Measurements from ENCODE around the gene DCPS.
"Not testable (repeated sequence)": the region's sequence is repeated elsewhere in the genome, so short reads cannot be mapped to it uniquely, and the experiment has no call there.

Gene DCPS

GRCh38 chr11:126290887-126291286, 13.0 kb upstream of the DCPS start:
- no peak for DNase-seq

DNA sequence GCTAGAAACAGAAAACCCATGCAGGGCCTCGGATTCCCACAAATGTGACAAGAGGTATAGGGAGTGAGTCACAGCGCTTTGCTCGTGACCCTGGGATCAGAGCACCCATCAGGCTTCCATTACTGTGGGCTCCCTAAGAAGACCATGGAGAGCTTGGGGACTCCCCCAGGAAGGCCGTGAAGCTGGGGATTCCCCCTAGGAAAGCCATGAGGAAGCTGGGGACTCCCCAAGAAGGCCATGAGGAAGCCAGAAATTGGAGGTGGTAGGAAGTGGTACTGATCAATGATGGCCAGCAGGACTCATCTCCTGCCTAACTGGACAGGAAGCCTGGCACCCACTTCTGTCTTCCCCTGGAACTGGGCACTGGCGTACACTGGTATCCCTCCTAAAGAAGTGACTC, 10.1 kb upstream of the DCPS start:
- peak in 1 of 2 donors; percentile 45 for DNase-seq

DNA sequence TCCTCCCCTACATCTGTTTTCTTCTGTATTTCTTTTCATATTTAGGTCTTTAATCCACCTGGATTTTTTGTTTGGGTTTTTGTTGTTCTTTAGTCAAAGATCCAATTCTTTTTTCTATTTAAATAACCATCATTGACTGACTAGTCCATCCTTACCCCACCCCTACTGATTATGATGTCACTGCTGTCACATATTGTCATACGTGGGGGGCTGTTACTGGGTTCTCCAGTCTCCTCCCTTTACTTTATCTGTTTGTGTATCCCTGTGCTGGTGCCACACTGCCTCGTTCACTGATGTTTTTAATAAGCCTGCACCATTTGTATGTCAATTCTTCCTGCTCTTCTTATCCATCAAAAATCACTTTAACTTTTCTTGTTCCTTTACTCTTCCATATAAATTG, 6.9 kb upstream of the DCPS start:
- no peak for DNase-seq

DNA sequence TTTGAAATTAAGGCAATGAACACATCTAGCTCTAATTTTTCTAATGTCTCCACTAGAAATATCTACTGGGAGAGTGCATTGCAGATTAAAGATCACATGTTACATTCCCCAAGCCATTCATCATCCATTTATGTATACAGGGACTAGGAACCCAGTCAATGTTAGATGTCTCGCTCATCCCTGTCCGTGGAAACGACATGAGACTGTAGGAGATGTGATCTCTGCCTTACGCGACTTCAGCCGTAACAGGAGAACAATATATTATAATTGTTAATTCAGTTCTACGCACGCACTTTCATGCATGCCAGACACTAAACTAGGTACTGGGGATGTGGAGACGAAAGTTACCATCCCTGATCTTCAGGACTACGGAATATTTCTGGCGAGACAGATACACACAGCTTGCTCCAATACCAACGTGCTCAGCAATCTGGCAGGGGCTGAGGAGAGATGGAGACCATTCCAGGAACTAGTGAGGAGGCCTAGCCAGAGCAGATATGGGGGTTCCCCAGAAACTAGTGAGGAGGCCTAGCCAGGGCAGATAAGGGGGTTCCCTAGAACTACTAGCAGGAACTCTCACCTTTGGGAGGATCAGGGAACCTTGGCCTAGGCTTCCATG, 706 bp downstream of the DCPS start:
- DNase-seq, result no peak

- no peak for DNase-seq
These were observed 1.8 kb downstream of the DCPS start for GRCh38 chr11:126305699-126306098.

- DNase-seq, result peak; percentile 34 to 38
These were observed 3.8 kb downstream of the DCPS start for GRCh38 chr11:126307706-126308105.

- no peak for DNase-seq
These were observed 4.4 kb downstream of the DCPS start for GRCh38 chr11:126308271-126308671.

GRCh38 chr11:126308771-126309170, 4.9 kb downstream of the DCPS start:
- DNase-seq, result not testable (repeated sequence)

DNA sequence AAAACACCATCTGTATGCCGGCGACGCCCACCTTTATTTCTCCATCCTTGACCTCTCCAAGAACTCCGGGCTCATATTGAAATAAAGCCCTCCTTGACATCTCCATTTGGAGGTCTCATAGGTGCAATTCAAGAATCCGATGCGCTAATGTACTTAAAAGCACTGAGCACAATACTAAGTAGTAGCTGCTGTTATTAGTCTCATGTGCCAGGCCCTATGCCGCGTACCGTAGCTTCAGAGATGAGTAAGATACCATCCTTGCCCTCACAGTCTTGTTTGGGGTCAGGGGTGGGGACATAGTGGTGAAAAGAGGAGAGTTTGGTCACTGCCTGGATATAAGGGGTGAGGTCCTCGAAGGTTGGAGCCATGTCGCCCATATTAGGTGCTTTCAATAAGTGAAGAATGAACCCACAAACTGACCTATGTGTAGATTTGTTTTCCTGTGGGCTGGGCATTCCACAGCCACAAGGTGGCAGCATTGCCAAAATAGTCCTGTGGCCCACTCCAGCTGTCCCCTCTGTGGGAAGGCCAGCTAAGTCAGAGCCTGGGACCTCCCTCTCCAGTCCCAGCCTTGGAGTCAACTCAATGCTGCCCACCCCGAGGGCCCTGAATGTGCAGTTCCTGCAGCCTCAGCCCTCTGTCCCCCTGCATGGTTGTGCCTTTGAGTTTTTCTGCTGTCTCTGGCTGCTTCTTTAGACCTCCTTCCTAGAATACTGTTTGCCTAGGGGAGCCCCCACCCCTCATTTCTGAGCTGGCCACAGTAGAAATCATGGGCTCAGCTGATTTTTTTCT, 6.5 kb downstream of the DCPS start:
- DNase-seq, result peak; percentile 68

DNA sequence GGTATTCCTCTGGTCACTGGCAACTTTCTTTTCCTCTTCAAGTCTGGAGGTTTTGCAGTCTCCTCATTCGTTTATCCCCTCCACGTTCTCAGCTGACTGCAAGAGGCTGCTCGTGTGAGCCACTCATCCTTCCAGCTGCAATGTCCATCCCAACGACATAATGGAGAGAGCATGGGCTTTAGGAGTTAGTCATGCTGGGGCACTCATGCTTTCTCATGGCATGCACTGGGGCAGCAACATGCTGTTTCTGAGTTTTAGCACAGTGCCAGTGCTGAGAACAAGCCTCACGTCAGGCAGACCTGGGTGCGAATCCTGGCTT, 7.1 kb downstream of the DCPS start:
- DNase-seq, result no peak

DNA sequence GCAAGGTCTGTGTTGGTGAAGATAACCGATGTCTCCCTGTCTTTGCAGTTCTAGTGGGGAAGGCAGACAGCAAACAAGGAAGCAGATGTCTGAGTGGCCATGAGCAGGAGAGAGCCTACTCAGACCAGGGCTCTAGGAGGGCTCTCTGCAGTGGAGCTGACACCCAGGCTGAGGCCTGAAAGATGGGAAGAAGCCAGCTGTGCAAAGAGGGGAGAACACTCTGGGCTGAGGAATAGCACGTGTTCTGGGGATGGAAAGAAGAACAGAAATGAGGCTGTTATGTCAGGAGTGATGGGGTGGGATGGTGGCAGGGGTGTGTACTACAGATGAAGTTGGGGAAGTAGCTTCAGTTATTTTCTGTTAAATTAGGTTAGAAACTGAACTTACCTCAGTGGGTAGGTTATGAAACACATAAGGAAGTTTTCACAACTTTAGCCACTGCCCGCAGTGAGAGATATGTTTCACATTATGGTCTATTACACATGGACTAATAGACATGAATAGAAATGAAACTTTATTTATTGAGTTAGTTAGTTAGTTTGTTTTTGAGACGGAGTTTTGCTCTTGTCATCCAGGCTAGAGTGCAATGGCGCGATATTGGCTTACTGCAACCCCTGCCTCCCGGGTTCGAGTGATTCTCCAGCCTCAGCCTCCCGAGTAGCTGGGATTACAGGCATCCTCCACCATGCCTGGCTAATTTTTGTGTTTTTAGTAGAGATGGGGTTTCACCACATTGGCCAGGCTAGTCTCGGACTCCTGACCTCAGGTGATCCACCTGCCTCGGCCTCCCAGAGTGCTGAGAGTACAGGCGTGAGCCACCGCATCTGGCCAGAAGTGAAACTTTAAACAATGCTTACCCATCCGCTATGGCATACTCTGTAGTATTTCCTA, 7.8 kb downstream of the DCPS start:
- peak; percentile 72 to 88 for DNase-seq

- no peak for DNase-seq
These were observed 9.1 kb downstream of the DCPS start for GRCh38 chr11:126312961-126313360.

- no peak for DNase-seq
These were observed 10.0 kb downstream of the DCPS start for GRCh38 chr11:126313826-126314225.

DNA sequence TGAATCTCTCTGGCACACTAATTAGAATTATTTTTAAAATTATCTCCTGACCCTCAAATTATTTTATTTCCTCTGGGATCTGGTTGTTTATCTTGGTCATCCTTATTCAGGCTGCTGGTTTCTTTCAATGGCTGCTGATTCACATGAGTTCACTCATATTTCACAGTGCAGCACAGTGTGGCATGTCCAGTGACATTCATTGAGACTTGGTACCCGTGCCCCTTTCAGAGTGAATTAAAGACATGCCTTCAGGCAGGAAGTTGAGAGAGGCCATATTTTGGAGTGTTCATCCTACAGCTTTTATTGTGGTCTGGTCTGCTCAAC, 13.5 kb downstream of the DCPS start:
- DNase-seq, result no peak

DNA sequence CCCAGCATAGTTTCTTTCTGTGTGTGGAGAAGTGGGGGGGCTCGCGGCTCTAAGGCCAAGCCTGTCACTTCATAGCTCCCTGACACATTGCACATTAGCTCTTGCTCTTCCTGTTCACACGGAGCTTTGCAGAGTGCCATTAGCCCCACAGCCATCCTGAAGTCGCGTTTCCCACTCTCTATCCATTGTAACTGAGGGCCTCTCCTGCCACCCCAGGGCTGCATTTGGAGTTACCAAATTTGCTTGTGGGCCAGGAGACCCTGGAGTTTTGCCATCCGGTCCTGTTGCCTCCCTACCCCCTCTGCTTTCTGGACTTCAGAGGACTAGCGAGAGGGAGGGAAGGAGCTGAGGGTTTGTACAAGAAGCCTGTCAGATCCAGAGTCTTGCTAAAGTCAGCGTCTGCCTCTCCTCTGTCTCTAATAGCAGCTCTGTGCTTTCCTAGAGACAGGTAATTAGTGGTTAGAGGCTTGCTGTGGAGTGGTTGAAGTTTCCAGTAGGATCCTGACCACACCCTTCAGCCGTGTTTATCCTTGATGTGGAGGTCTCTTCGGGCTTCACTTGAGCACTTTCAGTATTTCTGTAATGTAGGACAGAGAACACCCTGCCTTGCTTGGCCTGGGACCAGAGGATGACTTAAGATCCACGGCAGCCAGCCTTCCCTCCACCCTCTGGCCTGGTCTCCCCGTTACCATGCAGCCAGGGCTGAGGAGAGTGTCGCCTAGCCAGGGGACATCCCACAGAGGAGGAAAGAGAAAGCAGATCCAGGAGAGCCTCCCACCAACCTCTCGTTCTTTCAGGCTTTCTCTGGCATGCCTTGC, 14.1 kb downstream of the DCPS start:
- no peak for DNase-seq

DNA sequence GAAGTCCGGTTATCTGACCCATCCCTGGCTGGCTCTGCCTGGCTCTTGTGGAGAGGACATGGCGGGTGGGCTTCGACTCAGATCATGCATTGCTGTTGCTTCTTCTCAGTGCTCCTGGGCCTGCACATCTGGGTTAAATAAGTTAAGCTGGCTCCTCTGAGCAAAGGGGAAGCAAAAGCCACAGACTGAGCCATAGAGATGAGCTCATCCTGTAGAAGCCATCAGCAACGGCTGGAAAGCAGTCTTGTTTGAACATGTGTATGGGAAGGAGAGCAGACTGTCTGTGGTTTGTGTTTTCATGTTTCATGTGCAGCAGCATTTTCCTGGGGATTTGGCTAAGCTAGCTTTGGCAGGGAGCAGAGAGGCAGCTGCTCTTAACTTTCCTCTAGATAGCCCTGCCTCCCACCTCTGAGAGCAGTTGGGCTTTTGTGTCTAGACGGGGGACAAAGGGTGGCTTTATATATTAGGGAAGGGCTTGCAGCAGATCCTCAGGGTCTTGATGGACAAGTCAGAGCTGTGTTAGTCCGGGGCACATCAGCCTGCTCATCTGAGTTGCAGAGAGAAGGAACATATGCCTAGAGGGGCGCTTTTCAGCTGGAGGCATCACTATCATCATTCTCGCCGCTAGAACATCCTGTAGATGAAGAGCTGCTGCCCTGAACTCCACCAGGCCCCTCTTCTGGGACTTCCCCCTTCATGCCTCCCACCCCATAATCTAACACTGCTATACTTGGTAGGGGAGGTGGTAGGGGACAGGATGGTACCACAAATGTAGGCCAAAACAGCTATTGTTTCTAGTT, 14.9 kb downstream of the DCPS start:
- DNase-seq, result peak; percentile 77 to 82

DNA sequence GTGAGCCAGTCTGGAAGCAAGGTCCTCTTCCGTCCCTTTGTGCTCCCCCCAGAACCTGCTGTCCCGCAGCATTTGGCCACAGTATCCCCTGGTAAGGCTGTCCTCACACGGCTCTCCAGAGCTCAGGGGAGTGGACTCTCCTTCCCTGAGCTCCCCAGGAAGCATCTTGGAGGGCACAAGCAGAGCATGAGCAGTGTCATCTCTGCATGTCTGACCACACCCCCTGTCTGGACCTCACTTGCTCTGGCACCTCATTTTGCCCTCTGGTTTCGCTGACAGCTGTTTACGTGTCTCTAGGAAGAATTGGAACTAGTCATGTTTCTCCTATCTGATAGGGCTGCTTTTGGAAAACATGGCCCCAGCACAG, 15.5 kb downstream of the DCPS start:
- DNase-seq, result no peak

- DNase-seq, result no peak
These were observed 19.1 kb downstream of the DCPS start for GRCh38 chr11:126322996-126323395.

DNA sequence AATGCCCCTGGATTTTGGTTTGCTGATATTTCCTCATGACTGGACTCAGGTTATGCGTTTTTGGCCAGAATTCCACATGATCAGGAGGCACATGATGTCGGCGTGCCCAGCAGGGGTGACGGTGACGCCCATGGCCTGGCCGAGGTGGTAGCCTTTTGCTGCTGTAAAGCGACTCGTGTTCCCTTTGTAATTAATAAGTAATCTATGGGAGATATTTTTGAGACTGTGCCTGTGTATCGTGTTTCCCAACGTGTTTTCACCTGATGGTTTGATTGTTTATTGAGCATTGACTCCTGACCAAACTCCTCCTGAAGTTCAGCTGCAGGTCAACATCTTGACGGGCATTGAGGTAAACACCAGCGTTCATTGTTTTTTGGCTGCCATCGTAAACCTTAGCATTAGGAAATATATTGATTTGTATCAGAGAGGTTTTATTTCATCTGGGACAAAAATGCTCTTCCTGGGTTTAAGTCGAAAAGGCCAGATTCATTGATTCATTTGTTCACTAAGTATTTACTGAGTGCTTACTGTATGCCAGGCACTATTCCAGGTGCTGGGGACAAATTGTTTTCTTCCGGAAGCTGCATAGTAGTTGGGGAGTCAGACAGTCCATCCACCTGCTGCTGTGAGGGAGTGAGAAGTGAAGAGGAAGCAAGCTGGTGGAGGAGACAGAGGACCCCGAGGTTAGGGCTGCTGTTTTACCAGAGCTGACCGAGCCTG, 23.6 kb downstream of the DCPS start:
- no peak for DNase-seq

GRCh38 chr11:126328001-126328390, 24.1 kb downstream of the DCPS start:
- no peak for DNase-seq

DNA sequence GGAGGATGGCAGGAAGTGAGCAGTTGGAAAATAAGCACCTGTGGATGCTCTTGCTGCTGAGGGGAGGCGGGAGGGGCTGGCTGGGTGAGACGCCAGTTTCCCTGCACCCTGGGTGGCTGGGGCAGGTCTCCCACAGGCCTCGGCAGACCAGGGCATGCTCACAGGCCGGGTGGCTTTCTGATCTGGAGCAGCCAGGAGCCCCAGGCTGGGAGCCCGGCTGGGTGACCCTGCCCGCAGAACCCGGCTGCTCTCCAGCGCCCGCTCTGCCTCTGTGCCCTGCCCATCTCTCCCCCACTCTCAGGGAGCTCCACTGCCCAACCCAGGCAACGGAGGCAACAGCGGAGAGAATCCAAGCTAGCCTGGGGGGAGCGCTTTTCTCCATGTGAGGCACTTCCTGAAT, 24.6 kb downstream of the DCPS start:
- DNase-seq, result no peak
